CD14-positive monocyte (primary cell): ENCODE data around the gene FASTK. TPM values are rescaled to one million over a fixed set of nuclear protein-coding genes. Genes with fewer than 3 reads are reported as not detected.

ENCODE experiments used
- DNase-seq, 3 donors: peaks; one replicate each; pipeline ENCODE4 v3.0.0-alpha.2; 2011 to 2022
- H2AFZ ChIP-seq: 2 replicates; pipeline ENCODE4 v1.6.0; 2012; ENCODE audit warnings: mild to moderate bottlenecking, low read depth, low read length, inconsistent platforms; ENCODE audit not compliant: insufficient read depth, poor library complexity, severe bottlenecking
- H3K27ac ChIP-seq, 2 donors: 1 replicate in 1 of 2; 2 replicates in 1 of 2; pipeline ENCODE4 v1.5.1; 2012 to 2013; ENCODE audit warnings: low read length in 2 of 2, control low read depth in 1 of 2, inconsistent platforms in 1 of 2, low read depth in 1 of 2, mild to moderate bottlenecking in 1 of 2
- H3K27me3 ChIP-seq, 2 donors: one replicate each; pipeline versions ENCODE4 v1.6.0 to v1.6.1; 2011 to 2013; ENCODE audit warnings: low read length in 2 of 2; ENCODE audit not compliant: control insufficient read depth in 2 of 2, insufficient read depth in 2 of 2
- H3K36me3 ChIP-seq, 2 donors: replicated peaks in 1 of 2; 1 replicate in 1 of 2; 2 replicates in 1 of 2; pipeline versions ENCODE4 v1.5.1 to v1.6.1; 2012 to 2013; ENCODE audit warnings: low read length in 2 of 2, control low read depth in 1 of 2, inconsistent platforms in 1 of 2, mild to moderate bottlenecking in 1 of 2; ENCODE audit not compliant: insufficient read depth in 2 of 2, control insufficient read depth in 1 of 2
- H3K4me1 ChIP-seq, 2 donors: 1 replicate in 1 of 2; 2 replicates in 1 of 2; pipeline versions ENCODE4 v1.5.1 to v1.6.1; 2012 to 2013; ENCODE audit warnings: low read length in 2 of 2, control low read depth in 1 of 2, inconsistent platforms in 1 of 2, mild to moderate bottlenecking in 1 of 2, moderate library complexity in 1 of 2; ENCODE audit not compliant: insufficient read depth in 2 of 2, control insufficient read depth in 1 of 2
- H3K4me2 ChIP-seq: replicated peaks from 2 replicates; pipeline ENCODE3; 2012; ENCODE audit warnings: low read length, moderate library complexity, mild to moderate bottlenecking; ENCODE audit not compliant: poor library complexity, severe bottlenecking; ENCODE audit errors: extremely low read depth
- H3K4me3 ChIP-seq, 3 experiments: fragments of 200-600 bp in 1 of 3; sonication (generic) in 1 of 3; replicated peaks in 1 of 3; 1 replicate in 2 of 3; 2 replicates in 1 of 3; pipeline ENCODE4 v1.5.1; 2011 to 2013; ENCODE audit warnings: low read length in 3 of 3, mild to moderate bottlenecking in 3 of 3, control low read depth in 2 of 3, low read depth in 2 of 3, inconsistent platforms in 1 of 3, moderate library complexity in 1 of 3
- H3K79me2 ChIP-seq: 2 replicates; pipeline ENCODE4 v1.6.0; 2012; ENCODE audit warnings: mild to moderate bottlenecking, control low read depth, inconsistent platforms, low read length, moderate library complexity; ENCODE audit not compliant: insufficient read depth
- H3K9ac ChIP-seq: 2 replicates; pipeline ENCODE4 v1.6.0; 2017; ENCODE audit warnings: low read length, mild to moderate bottlenecking; ENCODE audit not compliant: insufficient read depth, poor library complexity, severe bottlenecking
- H3K9me3 ChIP-seq, 2 donors: replicated peaks in 1 of 2; 1 replicate in 1 of 2; 2 replicates in 1 of 2; pipeline versions ENCODE4 v1.5.1 to v1.6.1; 2012 to 2013; ENCODE audit warnings: low read length in 2 of 2, control low read depth in 1 of 2; ENCODE audit not compliant: control insufficient read depth in 1 of 2, insufficient read depth in 1 of 2
- H4K20me1 ChIP-seq: 2 replicates; pipeline ENCODE4 v1.6.0; 2012; ENCODE audit warnings: mild to moderate bottlenecking, low read length, control low read depth, moderate library complexity; ENCODE audit not compliant: insufficient read depth
- H3K27ac Mint-ChIP-seq, 7 donors: one replicate each; pipeline ENCODE4 v1.8.0; 2020; ENCODE audit warnings: mild to moderate bottlenecking in 7 of 7, mixed read lengths in 7 of 7, moderate library complexity in 6 of 7, inconsistent platforms in 2 of 7
- H3K27me3 Mint-ChIP-seq, 3 donors: one replicate each; pipeline ENCODE4 v1.8.0; 2021 to 2022; ENCODE audit warnings: low read depth in 3 of 3, mild to moderate bottlenecking in 3 of 3, mixed read lengths in 3 of 3, moderate library complexity in 3 of 3, inconsistent platforms in 1 of 3
- H3K36me3 Mint-ChIP-seq, 2 donors: one replicate each; pipeline ENCODE4 v1.8.0; 2020; ENCODE audit warnings: mixed read lengths in 2 of 2, inconsistent platforms in 1 of 2, mild to moderate bottlenecking in 1 of 2
- H3K4me1 Mint-ChIP-seq: one replicate; pipeline ENCODE4 v1.8.0; 2020; ENCODE audit warnings: mild to moderate bottlenecking, mixed read lengths
- H3K4me3 Mint-ChIP-seq, 2 donors: one replicate each; pipeline ENCODE4 v1.8.0; 2020; ENCODE audit warnings: mild to moderate bottlenecking in 2 of 2, mixed read lengths in 2 of 2, moderate library complexity in 1 of 2
- H3K9me3 Mint-ChIP-seq, 7 donors: one replicate each; pipeline ENCODE4 v1.8.0; 2020 to 2022; ENCODE audit warnings: mixed read lengths in 7 of 7, mild to moderate bottlenecking in 6 of 7, moderate library complexity in 6 of 7, inconsistent platforms in 2 of 7
- CTCF ChIP-seq: fragments of 200-600 bp; IDR thresholded peaks from one replicate; pipeline ENCODE4 v1.8.0; 2022; ENCODE audit warnings: antibody characterized with exemption, mild to moderate bottlenecking
- WGBS: methylation state at CpG from one replicate; pipeline ENCODE4 v1.1.5; 2013; ENCODE audit warnings: missing lambda C conversion rate; ENCODE audit not compliant: insufficient coverage; 5-methylcytosine and 5-hydroxymethylcytosine counted together
- intact Hi-C, 2 donors: fragments of 100-400 bp; cut with micrococcal nuclease; formaldehyde crosslinking; loops; one replicate each; pipeline versions ENCODE4 v1.15.0 to v1.15.1; 2023
- polyA plus RNA-seq, 3 donors: library from polyadenylated mRNA; depleted of rRNA in 1 of 3; unstranded in 2 of 3; stranded (reverse) in 1 of 3; fragments of 300-500 nt in 2 of 3; fragments of >200 nt in 1 of 3; fragmentation: Illumina TruSeq in 2 of 3; gene quantifications; 1 replicate in 2 of 3; 2 replicates in 1 of 3; pipeline ENCODE4 v1.2.3, GENCODE V29; 2012 to 2021

FASTK gene
- polyA plus RNA-seq, 3 donors, result 34.7 to 110 (median 38.6) TPM

- Histone ChIP-seq H3K27me3 (no peaks in the 10 kb centered on the region), H3K4me1 (peaks cover 53 to 71% of the 10 kb centered on the region in 2 donors), H2AFZ (no peak overlapping the region), H3K4me3 (peak overlapping the region; percentile 73 to 98 (median 95)), H4K20me1 (peaks cover 62% of the 10 kb centered on the region), H3K4me2 (peak overlapping the region; percentile 92), H3K27ac (peak overlapping the region; percentile 97 to 99), H3K9me3 (no peaks in the 10 kb centered on the region), H3K9ac (peak overlapping the region; percentile 90), H3K79me2 (peaks cover 44% of the 10 kb centered on the region), H3K36me3 (peaks cover 2 to 7% of the 10 kb centered on the region in 2 donors)
- peak; percentile 40 to 63 (median 51) for DNase-seq
- H3K4me1 Mint-ChIP-seq, result peaks cover 59% of the 10 kb centered on the region
- peak overlapping the region; percentile 90 to 94 for H3K4me3 Mint-ChIP-seq
- peaks cover 0 to 3% (median 0%) of the 10 kb centered on the region in 7 donors for H3K9me3 Mint-ChIP-seq
- H3K27ac Mint-ChIP-seq, result peak overlapping the region; percentile 99 to 100 (median 99)
- intact Hi-C loops, result loop anchor here in 1 of 2 donors (2.0 to 10.0 kb wide), 4 partner anchors 29 to 713 kb away; partner anchors contain the start of genes ABCB8, SLC4A2 and ZNF775
- 21% methylated on average over 6 of the region's 16 CpGs for WGBS
- H3K36me3 Mint-ChIP-seq, result peaks cover 19 to 20% of the 10 kb centered on the region in 2 donors
- peaks cover 0 to 2% (median 0%) of the 10 kb centered on the region in 3 donors for H3K27me3 Mint-ChIP-seq
- no peak for TF ChIP-seq CTCF
Measured at GRCh38 chr7:151088019-151088855, 7.6 kb upstream of the FASTK start.

- no peaks in the 10 kb centered on the region for H3K27me3 ChIP-seq
- H3K4me2 ChIP-seq, result peak overlapping the region; percentile 92
- peaks cover 0 to 3% (median 0%) of the 10 kb centered on the region in 7 donors for H3K9me3 Mint-ChIP-seq
- peaks cover 58 to 78% of the 10 kb centered on the region in 2 donors for H3K4me1 ChIP-seq
- peaks cover 16 to 19% of the 10 kb centered on the region in 2 donors for H3K36me3 Mint-ChIP-seq
- H3K36me3 ChIP-seq, result peaks cover 2 to 7% of the 10 kb centered on the region in 2 donors
- peak; percentile 13 for TF ChIP-seq CTCF
- intact Hi-C loops, result loop anchor here (2.0 to 10.0 kb wide), 4 partner anchors 29 to 713 kb away; partner anchors contain the start of genes SLC4A2 (in 2 of the 2), ABCB8 (in 1 of the 2) and ZNF775 (in 1 of the 2)
- peak overlapping the region; percentile 90 for H3K9ac ChIP-seq
- H3K4me1 Mint-ChIP-seq, result peaks cover 63% of the 10 kb centered on the region
- peaks cover 0 to 2% (median 0%) of the 10 kb centered on the region in 3 donors for H3K27me3 Mint-ChIP-seq
- H3K4me3 ChIP-seq, result peak overlapping the region; percentile 73 to 98 (median 95)
- peak overlapping the region; percentile 42 for H2AFZ ChIP-seq
- H4K20me1 ChIP-seq, result peaks cover 54% of the 10 kb centered on the region
- H3K4me3 Mint-ChIP-seq, result peak overlapping the region; percentile 90 to 94
- H3K27ac Mint-ChIP-seq, result peak overlapping the region; percentile 99 to 100 (median 99)
- DNase-seq, result peak; percentile 63 to 82 (median 64)
- WGBS, result under 1% methylated on average over 69 of the region's 70 CpGs
- H3K79me2 ChIP-seq, result peaks cover 43% of the 10 kb centered on the region
- H3K27ac ChIP-seq, result peak overlapping the region; percentile 97 to 99
- no peaks in the 10 kb centered on the region for H3K9me3 ChIP-seq
Measured at GRCh38 chr7:151087245-151088018, 6.8 kb upstream of the FASTK start.
